ENCODE measurements around the gene COL20A1. TPM values are rescaled to one million over a fixed set of nuclear protein-coding genes. Genes with fewer than 3 reads are reported as not detected.

Gene COL20A1
- total RNA-seq, 1 donor from 2014 or later = not detected

Small RNA genes lying within 50 kb of the gene (microRNA-seq; reads per million reads assigned to microRNA genes)
- gene MIR4326 (ENCODE audit: unreplicated experiment) = 3.8 reads per million

Other genes starting within 250 kb of the COL20A1 start
- 44.9 and 46.8 TPM in 2 replicates for gene YTHDF1, start 77.1 kb upstream of the COL20A1 start, total RNA-seq
- not detected in 2 replicates for gene BIRC7, start 57.3 kb upstream of the COL20A1 start, total RNA-seq
- gene NKAIN4, start 38.7 kb upstream of the COL20A1 start, total RNA-seq = 0.62 TPM in 1 of 2 replicates, not detected in the other
- 116 and 119 TPM in 2 replicates for gene ARFGAP1, start 20.4 kb upstream of the COL20A1 start, total RNA-seq
- not detected in 2 replicates for gene CHRNA4, start 68.2 kb downstream of the COL20A1 start, total RNA-seq
- not detected in 2 replicates for gene KCNQ2, start 179.5 kb downstream of the COL20A1 start, total RNA-seq
- gene EEF1A2, start 205.9 kb downstream of the COL20A1 start, total RNA-seq = 0.56 and 0.68 TPM in 2 replicates
- 220 and 239 TPM in 2 replicates for gene PPDPF, start 227.6 kb downstream of the COL20A1 start, total RNA-seq
- gene PTK6, start 244.2 kb downstream of the COL20A1 start, total RNA-seq = 0.13 TPM in 1 of 2 replicates, not detected in the other

Measured in osteocyte (in vitro differentiated cells).